ENCODE data around the gene MATN1. TPM values are rescaled to one million over a fixed set of nuclear protein-coding genes. Genes with fewer than 3 reads are reported as not detected.

Gene MATN1
- polyA plus RNA-seq, 1 donor from 2014 or later = not detected

GRCh38 chr1:30699762-30700161, 23.6 kb downstream of the MATN1 start:
- Mint-ChIP-seq H3K4me1 (peaks cover 0 to 2% (median 0%) of the 10 kb centered on the region in 3 donors), H3K27me3 (peaks cover 11% of the 10 kb centered on the region), H3K9me3 (no peaks in the 10 kb centered on the region), H3K27ac (no peak overlapping the region), H3K36me3 (peaks cover 2% of the 10 kb centered on the region), H3K4me3 (no peak overlapping the region)

- H3K4me3 Mint-ChIP-seq = no peak overlapping the region
- H3K27ac Mint-ChIP-seq = no peak overlapping the region
- H3K36me3 Mint-ChIP-seq = peaks cover 2% of the 10 kb centered on the region
- no peaks in the 10 kb centered on the region for H3K9me3 Mint-ChIP-seq
- H3K27me3 Mint-ChIP-seq = peaks cover 11% of the 10 kb centered on the region
- peaks cover 0 to 2% (median 0%) of the 10 kb centered on the region in 3 donors for H3K4me1 Mint-ChIP-seq
Observed at GRCh38 chr1:30698401-30698981, 24.9 kb downstream of the MATN1 start.

DNA sequence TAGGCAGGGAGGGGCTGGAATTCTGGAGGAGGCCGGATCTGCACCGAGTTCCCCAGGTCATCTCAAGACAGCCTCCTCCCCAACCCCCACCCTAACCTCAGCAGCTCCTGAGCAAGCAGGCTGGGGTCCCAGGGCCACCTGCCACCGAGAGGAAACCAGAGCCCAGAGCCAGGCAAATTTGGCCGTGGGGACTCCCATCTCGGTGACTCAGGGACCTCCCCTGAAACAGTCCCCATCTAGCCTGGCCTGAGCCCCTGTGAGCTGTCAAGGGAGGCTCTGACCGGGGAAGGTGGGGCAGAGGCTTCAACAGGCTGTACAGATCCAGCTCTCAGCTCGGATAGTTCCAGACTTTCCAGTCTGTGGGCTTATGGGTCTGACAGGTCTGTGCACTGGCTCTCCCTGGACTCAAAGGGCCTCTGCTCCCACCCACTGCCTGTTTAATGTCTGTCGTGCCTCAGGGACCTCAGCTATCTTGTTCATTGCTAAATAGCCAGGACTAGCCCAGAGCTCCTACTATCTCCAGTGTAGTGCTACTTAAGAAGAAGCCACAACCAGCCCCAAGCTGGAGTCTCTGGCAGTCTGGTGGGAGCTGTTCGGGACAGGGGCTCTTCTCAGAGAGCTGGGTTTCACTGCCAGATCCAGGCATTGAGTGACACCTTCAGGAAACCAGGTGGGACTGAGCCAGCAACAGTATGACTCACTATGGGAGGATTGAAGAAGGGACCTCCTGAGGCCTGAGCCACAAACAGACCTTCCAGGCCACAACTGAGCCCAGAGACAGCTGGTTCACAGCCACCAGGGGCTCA, 25.6 kb downstream of the MATN1 start:
- H3K27ac Mint-ChIP-seq = no peak overlapping the region
- H3K36me3 Mint-ChIP-seq = peaks cover 2% of the 10 kb centered on the region
- no peaks in the 10 kb centered on the region for H3K9me3 Mint-ChIP-seq
- H3K27me3 Mint-ChIP-seq = peaks cover 13% of the 10 kb centered on the region
- H3K4me1 Mint-ChIP-seq = peaks cover 0 to 2% (median 0%) of the 10 kb centered on the region in 3 donors
- H3K4me3 Mint-ChIP-seq = no peak overlapping the region

GRCh38 chr1:30696831-30697230, 26.6 kb downstream of the MATN1 start:
- Mint-ChIP-seq H3K9me3 (no peaks in the 10 kb centered on the region), H3K4me1 (peaks cover 0 to 6% (median 2%) of the 10 kb centered on the region in 3 donors), H3K27me3 (peaks cover 13% of the 10 kb centered on the region), H3K36me3 (peaks cover 2% of the 10 kb centered on the region), H3K4me3 (no peak overlapping the region), H3K27ac (no peak overlapping the region)

DNA sequence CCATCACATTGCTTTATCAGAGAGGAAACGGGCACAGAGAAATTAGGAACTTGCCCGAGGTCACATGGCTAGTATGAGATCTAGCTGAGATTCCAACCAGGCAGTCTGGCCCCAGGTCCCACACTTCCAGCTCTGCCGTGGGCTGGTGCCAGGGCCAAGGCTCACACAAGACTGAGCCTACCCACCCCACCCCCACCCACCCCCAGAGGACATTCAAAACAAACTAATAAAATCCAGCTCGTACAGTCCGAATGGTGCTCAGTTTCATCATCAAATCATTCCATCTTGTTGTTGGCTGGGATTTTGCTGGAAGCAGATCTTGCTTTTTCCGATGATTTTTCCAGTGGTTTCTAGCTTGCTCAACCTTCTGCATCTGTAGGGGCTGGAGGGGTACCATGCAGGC, 27.9 kb downstream of the MATN1 start:
- H3K4me1 Mint-ChIP-seq = peaks cover 0 to 6% (median 2%) of the 10 kb centered on the region in 3 donors
- H3K27ac Mint-ChIP-seq = no peak overlapping the region
- H3K9me3 Mint-ChIP-seq = no peaks in the 10 kb centered on the region
- no peak overlapping the region for H3K4me3 Mint-ChIP-seq
- peaks cover 13% of the 10 kb centered on the region for H3K27me3 Mint-ChIP-seq
- peaks cover 2% of the 10 kb centered on the region for H3K36me3 Mint-ChIP-seq

DNA sequence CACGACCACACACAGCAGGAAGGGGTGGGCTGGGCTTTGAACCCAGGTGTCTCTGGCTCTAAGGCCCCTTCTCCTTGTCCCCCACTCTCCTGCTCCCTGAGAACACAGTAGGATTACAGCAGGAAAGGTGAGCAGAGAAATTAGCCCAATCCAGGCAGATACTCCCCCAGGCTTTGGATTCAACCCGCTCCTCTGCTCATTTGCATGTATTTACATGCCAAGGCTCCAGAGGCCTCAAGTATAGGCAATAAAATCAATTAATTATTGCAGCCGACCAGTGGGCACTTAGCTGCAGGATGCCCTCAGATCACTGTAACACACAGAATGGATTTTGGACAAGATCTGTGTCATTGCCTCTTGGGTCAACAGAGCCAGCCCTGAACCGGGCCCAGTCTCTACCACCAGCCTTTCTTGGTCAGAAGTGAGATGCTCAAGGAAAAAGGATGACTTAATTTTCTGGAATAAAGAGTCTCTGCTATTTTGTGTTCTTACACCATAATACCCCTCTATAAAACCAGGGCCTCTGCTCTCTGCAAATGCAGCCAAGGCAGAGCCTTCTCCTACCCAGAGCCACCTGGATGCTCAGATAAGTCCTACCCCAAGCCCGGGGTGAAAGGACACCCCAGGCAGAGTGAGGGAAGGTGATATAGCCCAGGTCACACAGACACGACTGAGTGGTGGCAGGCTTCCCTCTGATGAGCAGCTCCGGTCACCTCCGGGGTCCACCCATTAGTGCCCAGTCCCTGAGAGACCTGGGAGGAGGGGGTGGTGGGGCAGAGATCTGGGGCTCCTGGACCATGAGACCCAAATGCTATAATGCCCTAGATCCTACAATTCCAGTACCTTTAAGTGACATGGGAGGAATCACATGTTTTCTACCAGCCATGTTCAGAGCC, 28.9 kb downstream of the MATN1 start:
- H3K9me3 Mint-ChIP-seq = no peaks in the 10 kb centered on the region
- peaks cover 0 to 6% (median 2%) of the 10 kb centered on the region in 3 donors for H3K4me1 Mint-ChIP-seq
- peaks cover 2% of the 10 kb centered on the region for H3K36me3 Mint-ChIP-seq
- H3K4me3 Mint-ChIP-seq = no peak overlapping the region
- H3K27ac Mint-ChIP-seq = no peak overlapping the region
- peaks cover 14% of the 10 kb centered on the region for H3K27me3 Mint-ChIP-seq

GRCh38 chr1:30693822-30694221, 29.6 kb downstream of the MATN1 start:
- Mint-ChIP-seq H3K9me3 (no peaks in the 10 kb centered on the region), H3K27me3 (peaks cover 18% of the 10 kb centered on the region), H3K4me3 (no peak overlapping the region), H3K36me3 (peaks cover 2% of the 10 kb centered on the region), H3K4me1 (peaks cover 0 to 6% (median 2%) of the 10 kb centered on the region in 3 donors), H3K27ac (no peak overlapping the region)

DNA sequence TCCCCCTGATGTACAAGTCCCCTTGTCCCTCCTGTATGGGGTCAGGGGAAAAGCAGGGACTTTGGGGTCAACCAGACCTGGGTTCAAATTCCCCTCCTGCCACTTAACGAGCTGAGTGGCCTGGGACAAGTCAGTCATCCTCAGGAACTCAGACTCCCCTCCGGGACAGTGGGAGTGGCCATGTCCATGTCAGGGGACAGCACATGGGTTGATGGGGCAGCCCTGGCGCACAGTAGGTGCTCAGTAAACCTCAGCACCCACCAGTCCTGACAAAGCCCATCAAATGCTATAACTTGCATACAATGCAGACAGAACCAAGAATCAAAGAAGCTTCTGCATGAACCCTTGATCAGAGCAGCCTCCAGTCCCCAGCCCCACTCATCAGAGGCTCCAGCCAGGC, 30.0 kb downstream of the MATN1 start:
- Mint-ChIP-seq H3K27me3 (peaks cover 18% of the 10 kb centered on the region), H3K36me3 (peaks cover 2% of the 10 kb centered on the region), H3K4me1 (peaks cover 0 to 6% (median 2%) of the 10 kb centered on the region in 3 donors), H3K9me3 (no peaks in the 10 kb centered on the region), H3K27ac (no peak overlapping the region), H3K4me3 (no peak overlapping the region)

GRCh38 chr1:30692948-30693301, 30.5 kb downstream of the MATN1 start:
- H3K36me3 Mint-ChIP-seq = peaks cover 2% of the 10 kb centered on the region
- no peak overlapping the region for H3K27ac Mint-ChIP-seq
- no peak overlapping the region for H3K4me3 Mint-ChIP-seq
- H3K9me3 Mint-ChIP-seq = no peaks in the 10 kb centered on the region
- peaks cover 0 to 6% (median 2%) of the 10 kb centered on the region in 3 donors for H3K4me1 Mint-ChIP-seq
- H3K27me3 Mint-ChIP-seq = peaks cover 18% of the 10 kb centered on the region

GRCh38 chr1:30692201-30692947, 31.0 kb downstream of the MATN1 start:
- no peaks in the 10 kb centered on the region for H3K9me3 Mint-ChIP-seq
- no peak overlapping the region for H3K27ac Mint-ChIP-seq
- H3K4me3 Mint-ChIP-seq = peak overlapping the region in 1 of 4 donors; percentile 60
- H3K4me1 Mint-ChIP-seq = peaks cover 0 to 8% (median 2%) of the 10 kb centered on the region in 3 donors
- H3K36me3 Mint-ChIP-seq = peaks cover 2% of the 10 kb centered on the region
- peaks cover 20% of the 10 kb centered on the region for H3K27me3 Mint-ChIP-seq

- H3K36me3 Mint-ChIP-seq = peaks cover 2% of the 10 kb centered on the region
- peaks cover 20% of the 10 kb centered on the region for H3K27me3 Mint-ChIP-seq
- H3K4me3 Mint-ChIP-seq = no peak overlapping the region
- H3K4me1 Mint-ChIP-seq = peaks cover 0 to 9% (median 2%) of the 10 kb centered on the region in 3 donors
- no peak overlapping the region for H3K27ac Mint-ChIP-seq
- no peaks in the 10 kb centered on the region for H3K9me3 Mint-ChIP-seq
Observed at GRCh38 chr1:30691480-30691879, 31.9 kb downstream of the MATN1 start.

DNA sequence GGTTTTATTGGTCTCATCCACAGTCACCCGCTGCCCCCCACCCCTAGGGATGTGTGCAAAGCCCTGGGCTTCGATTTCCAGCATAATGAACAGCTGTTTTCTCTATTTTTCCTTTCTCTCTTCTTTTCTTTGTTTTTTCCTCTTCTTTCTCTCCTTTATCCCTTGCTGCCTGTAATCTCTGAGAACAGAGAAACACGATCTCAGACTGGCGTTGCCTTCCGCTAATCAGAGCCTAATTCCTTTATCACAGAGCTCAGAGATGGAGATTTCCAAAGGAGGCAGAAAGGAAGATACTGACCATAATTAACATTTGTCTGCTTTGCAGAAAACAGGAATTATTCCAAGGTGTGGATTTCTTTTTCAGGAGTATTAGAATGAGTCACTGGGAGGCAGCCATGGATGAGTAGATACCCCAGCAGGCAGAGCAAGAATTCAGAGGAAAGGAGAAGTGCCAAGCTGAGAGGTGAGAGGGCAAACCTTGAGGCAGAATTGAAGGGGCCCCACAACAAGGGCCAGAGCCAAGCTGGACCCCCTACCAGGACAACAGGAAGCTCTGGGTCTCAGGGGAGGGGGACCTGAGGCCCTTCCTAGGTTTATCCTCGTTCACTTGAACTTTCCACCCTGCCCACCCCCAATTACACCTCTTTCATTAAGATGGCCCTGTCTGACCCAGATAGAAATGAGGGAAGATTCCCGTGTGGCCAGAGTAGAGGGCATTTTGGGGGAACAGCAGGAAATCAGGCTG, 33.3 kb downstream of the MATN1 start:
- Mint-ChIP-seq H3K27ac (no peak overlapping the region), H3K36me3 (no peaks in the 10 kb centered on the region), H3K9me3 (no peaks in the 10 kb centered on the region), H3K4me3 (no peak overlapping the region), H3K4me1 (peaks cover 0 to 9% (median under 1%) of the 10 kb centered on the region in 3 donors), H3K27me3 (peaks cover 19% of the 10 kb centered on the region)

DNA sequence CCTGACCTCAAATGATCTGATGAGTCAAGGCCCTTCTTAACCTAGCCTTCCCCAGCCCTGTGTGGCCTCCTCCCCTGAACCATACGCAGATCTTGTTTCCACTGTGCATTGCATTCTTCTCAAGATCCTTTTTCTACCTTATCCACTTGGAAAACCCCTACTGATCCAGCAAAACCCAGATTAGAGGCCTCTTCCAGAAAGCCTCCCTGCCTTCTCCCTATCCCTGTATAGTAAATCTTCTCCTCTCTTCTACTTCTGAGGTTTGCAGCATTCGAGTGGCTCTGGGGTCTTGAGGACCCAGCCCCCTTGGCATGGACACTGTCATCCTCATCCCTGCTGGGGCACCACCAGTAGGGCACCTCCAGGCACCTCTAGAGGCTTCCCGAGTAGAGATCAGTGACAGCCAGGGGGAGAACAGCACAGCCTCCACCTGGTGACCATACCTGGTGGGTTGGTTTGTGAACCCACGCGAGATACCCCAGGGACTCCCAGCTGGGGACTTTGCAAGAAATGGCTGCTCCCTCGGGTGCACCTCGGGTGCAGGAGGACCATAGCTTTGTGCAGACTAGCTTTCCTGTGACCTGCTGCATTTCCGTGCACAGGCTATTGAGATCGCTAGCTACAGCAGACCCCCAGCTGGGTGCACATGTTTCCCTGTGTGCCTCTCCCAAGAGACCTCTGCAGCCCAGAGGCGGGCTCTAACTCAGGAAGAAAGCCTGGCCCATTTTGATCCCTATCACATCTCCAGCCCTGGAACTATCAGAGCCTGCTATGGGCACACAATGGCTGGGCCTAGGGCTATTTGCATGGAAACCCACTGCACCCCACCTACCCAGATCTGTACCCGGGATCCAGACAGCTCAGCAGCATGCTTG, 34.2 kb downstream of the MATN1 start:
- Mint-ChIP-seq H3K4me3 (no peak overlapping the region), H3K27me3 (peaks cover 27% of the 10 kb centered on the region), H3K9me3 (no peaks in the 10 kb centered on the region), H3K27ac (peak overlapping the region in 1 of 3 donors; percentile 69), H3K4me1 (peaks cover 0 to 9% (median 0%) of the 10 kb centered on the region in 3 donors), H3K36me3 (peaks cover 2% of the 10 kb centered on the region)
